Liver (tissue), 3 donors: ENCODE results near the gene OSBPL10.

Experiments
- JUND ChIP-seq, 2 donors: IDR thresholded peaks; 2 replicates each; pipeline ENCODE4 v1.6.1; 2016; ENCODE audit warnings: antibody characterized with exemption in 2 of 2
- YY1 ChIP-seq: IDR thresholded peaks from 2 replicates; pipeline ENCODE4 v1.6.1; 2016; ENCODE audit warnings: antibody characterized with exemption, mild to moderate bottlenecking
- TF ChIP-seq, protein P1 (sequence below): fragments of 150-350 bp; IDR thresholded peaks from 2 replicates; pipeline ENCODE4 v1.5.1; 2017; ENCODE audit warnings: improper control_type of control experiment, low read depth, low read length; ENCODE audit not compliant: missing input control
- TF ChIP-seq, protein P2 (sequence below): IDR thresholded peaks from 2 replicates; pipeline ENCODE4 v1.6.1; 2016; ENCODE audit warnings: antibody characterized with exemption
- donor health status: healthy.
- donor health status: healthy.

DNA sequence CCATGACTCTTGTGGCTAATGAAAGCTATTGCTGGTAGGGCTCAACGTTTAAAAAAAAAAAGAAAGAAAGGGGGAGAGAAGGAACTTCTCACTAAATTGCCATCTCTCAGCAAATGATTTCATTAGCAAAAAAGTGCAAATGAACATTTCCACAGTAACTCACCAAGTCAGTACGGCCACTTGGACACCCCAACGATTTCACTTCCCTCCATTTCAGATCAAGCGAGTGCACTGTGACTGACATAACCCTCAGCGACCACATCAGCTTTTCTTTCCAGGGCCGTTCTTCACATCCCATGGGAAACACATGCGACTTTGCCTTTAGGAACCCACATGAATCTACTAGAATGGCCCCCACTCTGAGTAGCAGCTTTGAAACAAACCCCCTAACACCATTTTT is 71.6 kb downstream of the OSBPL10 start:
- no peak for TF ChIP-seq JUND (IDR thresholded peaks at IDR 0.05)
- TF ChIP-seq, protein P1, sequence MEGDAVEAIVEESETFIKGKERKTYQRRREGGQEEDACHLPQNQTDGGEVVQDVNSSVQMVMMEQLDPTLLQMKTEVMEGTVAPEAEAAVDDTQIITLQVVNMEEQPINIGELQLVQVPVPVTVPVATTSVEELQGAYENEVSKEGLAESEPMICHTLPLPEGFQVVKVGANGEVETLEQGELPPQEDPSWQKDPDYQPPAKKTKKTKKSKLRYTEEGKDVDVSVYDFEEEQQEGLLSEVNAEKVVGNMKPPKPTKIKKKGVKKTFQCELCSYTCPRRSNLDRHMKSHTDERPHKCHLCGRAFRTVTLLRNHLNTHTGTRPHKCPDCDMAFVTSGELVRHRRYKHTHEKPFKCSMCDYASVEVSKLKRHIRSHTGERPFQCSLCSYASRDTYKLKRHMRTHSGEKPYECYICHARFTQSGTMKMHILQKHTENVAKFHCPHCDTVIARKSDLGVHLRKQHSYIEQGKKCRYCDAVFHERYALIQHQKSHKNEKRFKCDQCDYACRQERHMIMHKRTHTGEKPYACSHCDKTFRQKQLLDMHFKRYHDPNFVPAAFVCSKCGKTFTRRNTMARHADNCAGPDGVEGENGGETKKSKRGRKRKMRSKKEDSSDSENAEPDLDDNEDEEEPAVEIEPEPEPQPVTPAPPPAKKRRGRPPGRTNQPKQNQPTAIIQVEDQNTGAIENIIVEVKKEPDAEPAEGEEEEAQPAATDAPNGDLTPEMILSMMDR: no peak
- TF ChIP-seq YY1: no peak
- TF ChIP-seq, protein P2, sequence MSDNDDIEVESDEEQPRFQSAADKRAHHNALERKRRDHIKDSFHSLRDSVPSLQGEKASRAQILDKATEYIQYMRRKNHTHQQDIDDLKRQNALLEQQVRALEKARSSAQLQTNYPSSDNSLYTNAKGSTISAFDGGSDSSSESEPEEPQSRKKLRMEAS: no peak
